PFSK-1 (cell line): ENCODE data around the gene SLC43A2.
A peak's percentile ranks its signal among the peaks of the same experiment; 100 is the strongest.

Experiments used
- FOXP2 ChIP-seq: optimal IDR thresholded peaks from 2 replicates; pipeline ENCODE3; 2011; ENCODE audit warnings: borderline replicate concordance, control low read depth, inconsistent platforms; ENCODE audit not compliant: insufficient read depth; ENCODE audit errors: extremely low read length, extremely low read depth
- POLR2AphosphoS5 ChIP-seq: IDR thresholded peaks from 2 replicates; pipeline ENCODE4 v1.6.1; 2012; ENCODE audit warnings: low read depth, mild to moderate bottlenecking, control low read depth, low read length, moderate library complexity
- REST ChIP-seq, 2 experiments: IDR thresholded peaks; 2 replicates each; pipeline versions ENCODE4 v1.6.1 to v1.8.0; 2011 to 2012; ENCODE audit warnings: low read depth in 2 of 2, low read length in 2 of 2, control low read depth in 1 of 2, inconsistent platforms in 1 of 2, mild to moderate bottlenecking in 1 of 2, moderate library complexity in 1 of 2; ENCODE audit not compliant: insufficient read depth in 1 of 2
- SIN3A ChIP-seq: IDR thresholded peaks from 2 replicates; pipeline ENCODE4 v1.6.1; 2012; ENCODE audit warnings: mild to moderate bottlenecking, low read length, moderate library complexity, borderline replicate concordance; ENCODE audit not compliant: insufficient read depth
- TAF1 ChIP-seq: IDR thresholded peaks from 2 replicates; pipeline ENCODE4 v1.6.1; 2012; ENCODE audit warnings: low read length, control low read depth, borderline replicate concordance; ENCODE audit not compliant: insufficient read depth

SLC43A2 gene

GRCh38 chr17:1653735-1654134, 25.1 kb upstream of the SLC43A2 start:
- TF ChIP-seq TAF1 (no peak), POLR2AphosphoS5 (no peak), REST (IDR thresholded peaks at IDR 0.05; ENCODE audit: insufficient read depth in 1 of 2, low read depth in 2 of 2, low read length in 2 of 2) (no peak), SIN3A (no peak), FOXP2 (no peak)

- TF ChIP-seq TAF1 = no peak
- TF ChIP-seq SIN3A = no peak
- TF ChIP-seq POLR2AphosphoS5 = no peak
- no peak for TF ChIP-seq REST (IDR thresholded peaks at IDR 0.05; ENCODE audit: insufficient read depth in 1 of 2, low read depth in 2 of 2, low read length in 2 of 2)
- no peak for TF ChIP-seq FOXP2
Observed at GRCh38 chr17:1651559-1651844, 22.9 kb upstream of the SLC43A2 start.

DNA sequence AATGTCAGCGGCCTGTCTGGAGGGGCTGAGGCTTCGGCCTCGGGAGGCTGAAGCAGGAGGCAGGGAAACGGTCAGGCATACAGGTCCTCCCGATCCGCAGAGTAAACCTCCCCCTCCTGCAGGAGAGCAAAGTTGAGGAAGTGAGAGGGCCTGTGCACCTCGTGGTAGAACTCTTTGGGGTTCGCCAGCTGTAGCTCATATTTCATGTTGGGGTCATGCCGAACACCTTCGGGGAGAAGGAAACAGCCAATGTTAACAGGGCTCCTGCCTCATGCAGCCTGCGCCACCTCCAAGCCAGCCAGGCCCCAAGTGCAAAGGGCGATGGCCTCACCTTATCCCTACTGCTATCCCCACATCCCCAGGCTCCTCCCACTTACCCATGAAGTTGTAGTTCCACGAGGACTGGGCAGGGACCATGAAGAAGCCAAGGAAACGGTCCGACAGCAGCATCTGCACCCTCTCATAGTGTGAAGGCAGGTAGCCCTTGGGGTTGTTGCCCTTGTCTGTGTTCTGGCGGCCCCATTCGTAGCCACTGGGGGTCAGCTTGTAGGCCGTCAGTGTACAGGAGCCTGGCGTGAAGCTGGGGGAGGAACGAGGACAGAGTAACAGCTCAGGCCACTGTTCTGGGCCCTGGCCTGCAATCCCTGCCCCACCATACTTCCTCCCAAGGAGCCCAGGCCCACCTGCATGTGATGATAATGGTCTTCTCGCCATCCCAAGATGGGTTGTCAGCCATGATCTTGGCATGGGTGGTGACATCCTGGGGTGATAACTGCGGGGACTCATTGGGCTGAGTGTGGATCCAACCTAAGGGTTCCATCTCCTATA, 22.3 kb upstream of the SLC43A2 start:
- no peak for TF ChIP-seq TAF1
- no peak for TF ChIP-seq SIN3A

DNA sequence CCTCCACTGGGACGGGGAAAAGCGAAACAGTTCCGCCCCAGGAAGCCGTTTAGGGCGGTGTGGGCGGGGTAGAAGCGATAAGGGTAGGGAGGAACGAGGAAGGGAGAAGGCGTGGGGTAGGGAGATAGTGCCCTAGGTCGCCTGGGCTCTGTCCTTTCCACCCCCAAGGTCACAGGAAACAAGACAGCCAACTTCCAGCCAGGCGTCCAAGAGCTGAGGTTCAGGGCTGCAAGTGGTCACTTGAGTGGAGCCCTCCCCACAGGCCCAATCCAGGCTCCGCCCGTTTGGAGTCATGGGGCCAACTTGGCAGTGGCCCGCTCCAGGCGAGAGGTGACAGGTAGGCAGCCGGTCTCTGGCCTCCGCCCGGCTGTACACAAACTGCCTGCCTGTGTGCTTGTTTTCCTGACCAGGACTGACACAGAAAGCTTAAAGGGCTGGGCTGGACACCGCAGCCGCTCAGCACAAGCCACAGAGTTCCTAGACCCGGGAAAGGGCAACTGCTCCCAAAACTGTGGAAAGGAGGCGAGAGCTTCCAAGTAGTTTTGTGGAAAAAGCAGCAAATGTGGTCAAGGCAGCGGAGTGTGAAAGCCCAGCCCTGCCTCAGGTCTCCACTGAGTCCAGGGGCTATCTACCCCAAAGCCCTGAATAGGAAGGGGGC, 21.3 kb upstream of the SLC43A2 start, which contains the start of gene RILP:
Gene RILP, minus strand, starts transcription at position 23 of the 658 bp plus-strand sequence. CDS start 62 bp downstream, outside the sequence.
- TF ChIP-seq TAF1 (0 out of 2 replicates have a peak, but pooled peaks have one; percentile 52), POLR2AphosphoS5 (peak; percentile 63), SIN3A (peak; percentile 60; the same call in 1 of the 2 replicates), FOXP2 (peak; percentile 29), REST (IDR thresholded peaks at IDR 0.05; ENCODE audit: insufficient read depth in 1 of 2, low read depth in 2 of 2, low read length in 2 of 2) (no peak)

GRCh38 chr17:1648963-1649843, 20.6 kb upstream of the SLC43A2 start:
- TF ChIP-seq TAF1 = no peak
- TF ChIP-seq POLR2AphosphoS5 = peak; percentile 11; the same call in 1 of the 2 replicates
- TF ChIP-seq REST (IDR thresholded peaks at IDR 0.05; ENCODE audit: insufficient read depth in 1 of 2, low read depth in 2 of 2, low read length in 2 of 2) = 0 out of 4 replicates have a peak, but pooled peaks of 1 of the 2 experiments have one; percentile 3
- TF ChIP-seq FOXP2 = peak; percentile 91
- TF ChIP-seq SIN3A = peak; percentile 78; the same call in 1 of the 2 replicates
